MG63 (cell line): Measurements from ENCODE around the gene C16orf86. TPM values are rescaled to one million over a fixed set of nuclear protein-coding genes. Genes with fewer than 3 reads are reported as not detected.

Experiments
- DNase-seq: peaks from one replicate; pipeline ENCODE4 v3.0.0-alpha.2; 2020
- H3K27me3 ChIP-seq: fragments of 250-450 bp; sonication (Bioruptor Pico); 2 replicates; pipeline ENCODE4 v1.5.1; 2020; ENCODE audit warnings: mild to moderate bottlenecking, moderate library complexity
- H3K36me3 ChIP-seq: fragments of 250-450 bp; sonication (Bioruptor Pico); 2 replicates; pipeline ENCODE4 v1.5.1; 2020; ENCODE audit warnings: mild to moderate bottlenecking, moderate library complexity
- H3K4me3 ChIP-seq: fragments of 250-450 bp; sonication (Bioruptor Pico); 2 replicates; pipeline ENCODE4 v1.5.1; 2020; ENCODE audit warnings: mild to moderate bottlenecking, moderate library complexity
- H3K9me3 ChIP-seq: fragments of 250-450 bp; sonication (Bioruptor Pico); 2 replicates; pipeline ENCODE4 v1.5.1; 2020; ENCODE audit warnings: mild to moderate bottlenecking, moderate library complexity
- total RNA-seq: library from RNA; depleted of rRNA; stranded (reverse); fragments of >200 nt; shearing (Covaris generic); gene quantifications from 2 replicates; pipeline ENCODE4 v1.2.3, GENCODE V29; 2014; ENCODE audit warnings: low replicate concordance; rRNA removed

The C16orf86 gene, protein sequence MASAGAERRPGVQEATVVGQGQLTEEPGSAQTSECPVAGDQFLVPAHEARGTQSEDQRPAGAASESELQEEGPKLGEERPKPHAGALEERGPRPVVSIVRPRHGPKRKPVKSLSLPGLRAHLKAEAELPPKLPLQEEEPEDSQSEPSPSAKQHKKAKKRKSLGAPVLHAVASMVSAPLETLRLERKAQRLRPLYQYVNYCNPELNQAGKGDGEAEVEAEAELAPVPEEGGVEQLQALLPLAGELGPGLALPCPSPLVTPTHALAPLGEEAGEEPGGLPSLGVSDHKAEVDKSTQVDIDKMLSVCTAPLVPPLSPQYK
- total RNA-seq, result not detected in 2 replicates

DNA sequence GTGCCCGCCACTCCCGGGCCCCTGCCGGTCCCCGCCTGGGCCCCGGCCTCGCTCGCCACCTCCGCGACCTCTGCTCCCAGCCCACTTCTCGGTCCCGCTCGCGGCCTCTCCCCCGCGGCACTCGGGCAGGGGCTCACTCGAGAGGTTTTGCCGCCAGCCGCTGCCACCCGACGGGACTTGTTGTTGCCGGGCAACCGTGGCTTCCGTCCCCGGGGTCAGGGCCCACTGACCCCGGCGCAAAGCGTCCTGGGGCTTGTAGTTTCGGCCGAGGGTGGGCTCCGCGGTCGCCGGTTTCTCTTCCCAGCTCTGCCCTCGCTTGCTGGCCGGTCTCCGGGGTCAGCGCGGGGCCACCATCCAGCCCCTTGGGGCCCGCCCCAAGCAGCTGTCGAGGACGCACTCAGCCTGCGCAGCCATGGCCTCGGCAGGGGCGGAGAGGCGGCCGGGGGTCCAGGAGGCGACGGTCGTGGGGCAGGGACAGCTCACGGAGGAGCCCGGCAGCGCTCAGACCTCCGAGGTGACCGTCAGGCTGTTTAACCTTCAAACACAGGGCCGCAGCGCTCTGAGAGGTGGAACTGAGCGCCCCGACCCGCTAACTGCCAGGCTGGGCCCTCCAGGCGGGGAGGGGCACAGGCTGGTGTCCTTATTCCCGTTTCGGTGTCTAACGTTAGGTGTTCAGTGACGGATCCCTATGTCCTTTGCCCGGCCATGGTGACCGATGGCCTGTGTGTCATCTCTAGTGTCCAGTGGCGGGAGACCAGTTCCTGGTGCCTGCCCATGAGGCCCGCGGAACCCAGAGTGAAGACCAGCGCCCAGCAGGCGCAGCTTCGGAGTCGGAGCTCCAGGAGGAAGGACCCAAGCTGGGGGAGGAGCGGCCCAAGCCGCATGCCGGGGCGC is at the start of gene C16orf86, which contains the start of gene ENKD1:
TSS of gene C16orf86 (plus strand) at position 256 of the 894 bp plus-strand sequence. CDS start at position 413, 157 bp downstream.
TSS of gene ENKD1 (minus strand) at position 192 of the 894 bp plus-strand sequence. CDS start 308 bp downstream, outside the sequence.
- Histone ChIP-seq H3K36me3 (no peaks in the 10 kb centered on the region), H3K27me3 (no peaks in the 10 kb centered on the region), H3K9me3 (no peaks in the 10 kb centered on the region), H3K4me3 (peak within 1 kb of the TSS; percentile 59)
- DNase-seq, result peak; percentile 66

DNA sequence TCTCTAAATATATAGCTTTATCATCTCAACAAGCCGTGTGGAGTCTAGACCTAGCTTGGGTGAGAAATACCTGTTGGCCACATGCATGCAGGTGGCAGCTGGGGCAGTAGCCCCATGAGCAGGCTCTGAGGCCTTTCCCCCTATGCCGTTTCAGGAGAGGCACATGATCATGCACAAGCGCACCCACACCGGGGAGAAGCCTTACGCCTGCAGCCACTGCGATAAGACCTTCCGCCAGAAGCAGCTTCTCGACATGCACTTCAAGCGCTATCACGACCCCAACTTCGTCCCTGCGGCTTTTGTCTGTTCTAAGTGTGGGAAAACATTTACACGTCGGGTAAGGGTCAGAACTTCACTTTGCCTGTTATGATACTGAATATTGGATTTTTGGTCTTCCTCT is 38.4 kb upstream of the C16orf86 start:
- no peak overlapping the region for H3K4me3 ChIP-seq
- H3K36me3 ChIP-seq, result peaks cover 14% of the 10 kb centered on the region
- no peaks in the 10 kb centered on the region for H3K9me3 ChIP-seq
- no peak for DNase-seq
- H3K27me3 ChIP-seq, result no peaks in the 10 kb centered on the region

DNA sequence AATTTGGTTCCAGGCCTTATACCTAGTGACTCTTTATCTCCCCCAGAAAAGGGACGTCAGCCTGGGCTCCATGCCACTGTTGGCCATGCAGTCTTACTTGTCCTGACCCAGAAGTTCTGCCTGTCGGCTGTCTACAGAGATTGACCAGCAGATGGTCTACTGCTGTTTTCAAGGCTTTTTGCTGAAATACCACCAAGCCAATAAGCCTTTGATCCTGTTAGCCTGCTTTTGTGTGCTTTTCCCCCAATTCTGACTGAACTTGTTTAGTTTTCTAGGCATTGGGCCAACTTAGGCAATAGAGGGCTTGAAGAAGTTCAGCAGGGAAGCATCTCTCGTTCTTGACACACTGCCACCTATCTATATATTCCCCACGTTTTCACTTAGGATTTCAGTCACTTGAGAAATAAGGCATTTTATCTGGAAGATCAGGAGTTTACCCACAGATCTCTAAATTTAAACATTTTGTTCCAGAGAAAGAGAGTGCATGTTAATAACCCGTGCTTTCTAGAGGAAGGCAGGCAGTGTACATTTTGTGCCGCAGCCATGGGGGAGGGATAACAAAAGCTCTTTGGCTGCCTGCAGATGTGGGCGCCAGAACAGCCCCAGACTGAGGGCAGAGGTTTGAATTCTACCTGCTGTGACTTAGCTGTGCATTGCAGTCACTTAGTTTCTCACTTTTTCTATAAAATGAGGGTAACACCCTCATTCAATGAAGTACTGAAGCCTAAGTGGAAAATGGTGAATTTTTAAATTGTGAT is 34.0 kb upstream of the C16orf86 start:
- Histone ChIP-seq H3K4me3 (no peak overlapping the region), H3K27me3 (no peaks in the 10 kb centered on the region), H3K9me3 (no peaks in the 10 kb centered on the region), H3K36me3 (peaks cover 14% of the 10 kb centered on the region)
- no peak for DNase-seq

DNA sequence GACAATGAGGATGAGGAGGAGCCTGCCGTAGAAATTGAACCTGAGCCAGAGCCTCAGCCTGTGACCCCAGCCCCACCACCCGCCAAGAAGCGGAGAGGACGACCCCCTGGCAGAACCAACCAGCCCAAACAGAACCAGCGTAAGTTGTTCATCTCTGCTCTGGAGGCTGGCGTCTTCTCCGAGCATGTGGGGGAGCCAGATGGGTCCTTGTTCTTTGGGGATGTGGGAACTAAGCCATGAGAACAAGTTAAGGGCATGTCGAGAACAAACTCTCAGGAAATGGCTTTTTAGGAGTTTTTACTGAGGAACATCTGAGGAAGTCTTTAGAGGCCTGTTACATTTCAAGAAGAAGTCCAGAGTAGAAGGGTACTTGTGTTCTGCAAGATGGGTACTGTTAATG is 29.9 kb upstream of the C16orf86 start:
- H3K27me3 ChIP-seq, result no peaks in the 10 kb centered on the region
- DNase-seq, result no peak
- H3K9me3 ChIP-seq, result no peaks in the 10 kb centered on the region
- peaks cover 17% of the 10 kb centered on the region for H3K36me3 ChIP-seq
- no peak overlapping the region for H3K4me3 ChIP-seq

DNA sequence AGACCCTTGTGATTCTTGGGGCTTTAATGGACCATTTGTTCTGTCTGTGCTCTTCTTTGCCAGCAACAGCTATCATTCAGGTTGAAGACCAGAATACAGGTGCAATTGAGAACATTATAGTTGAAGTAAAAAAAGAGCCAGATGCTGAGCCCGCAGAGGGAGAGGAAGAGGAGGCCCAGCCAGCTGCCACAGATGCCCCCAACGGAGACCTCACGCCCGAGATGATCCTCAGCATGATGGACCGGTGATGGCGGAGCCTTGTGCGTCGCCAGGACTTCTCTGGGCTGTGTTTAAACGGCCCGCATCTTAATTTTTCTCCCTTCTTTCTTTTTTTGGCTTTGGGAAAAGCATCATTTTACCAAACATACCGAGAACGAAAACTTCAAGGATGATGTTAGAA is 29.0 kb upstream of the C16orf86 start:
- Histone ChIP-seq H3K36me3 (peaks cover 14% of the 10 kb centered on the region), H3K27me3 (no peaks in the 10 kb centered on the region), H3K4me3 (no peak overlapping the region), H3K9me3 (no peaks in the 10 kb centered on the region)
- DNase-seq, result no peak

DNA sequence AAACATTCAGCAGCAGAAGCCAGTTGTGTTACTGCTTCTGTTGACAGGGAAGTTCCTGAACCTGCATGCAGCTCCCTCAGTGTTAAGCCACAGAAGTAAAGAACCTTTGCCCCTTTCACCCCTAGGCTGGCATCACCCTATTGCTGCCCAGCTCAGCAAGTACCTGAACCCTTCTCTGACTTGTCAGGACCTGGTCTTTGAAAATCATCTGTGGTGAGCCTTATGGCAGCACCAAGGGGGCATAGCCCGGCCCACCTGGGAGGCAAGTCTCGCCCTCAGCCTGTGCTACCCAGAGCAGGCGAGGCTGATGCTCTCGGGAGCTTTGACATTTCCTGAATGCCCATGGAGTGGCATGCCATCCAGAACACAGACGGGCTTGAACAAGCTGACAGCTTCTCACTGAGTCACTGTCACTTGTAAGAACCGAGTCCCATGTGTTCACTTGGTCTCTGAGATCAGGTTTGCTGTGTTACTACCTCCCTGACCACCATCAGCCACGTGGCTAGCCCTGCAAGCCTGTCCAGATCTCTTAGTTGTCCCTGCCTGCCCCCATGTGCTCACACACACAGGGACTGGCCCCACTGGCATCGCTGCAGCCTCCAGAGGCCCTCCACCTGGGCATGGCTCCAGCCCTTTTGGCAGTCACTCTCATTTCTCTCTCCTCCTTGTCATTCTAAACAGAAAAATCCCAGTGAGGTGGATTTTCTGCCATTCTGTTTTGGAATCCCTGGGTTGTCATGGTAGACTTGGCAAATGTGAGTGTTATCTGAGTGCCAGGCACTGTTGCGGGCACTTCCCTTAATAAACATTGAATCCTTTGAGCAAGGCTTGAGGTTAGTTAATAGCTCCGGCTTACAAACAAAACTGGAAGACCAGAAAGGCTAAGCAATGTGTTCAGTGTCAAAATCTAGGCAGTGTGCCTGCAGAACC is 24.6 kb upstream of the C16orf86 start:
- DNase-seq, result peak; percentile 84
- H3K9me3 ChIP-seq, result no peaks in the 10 kb centered on the region

DNA sequence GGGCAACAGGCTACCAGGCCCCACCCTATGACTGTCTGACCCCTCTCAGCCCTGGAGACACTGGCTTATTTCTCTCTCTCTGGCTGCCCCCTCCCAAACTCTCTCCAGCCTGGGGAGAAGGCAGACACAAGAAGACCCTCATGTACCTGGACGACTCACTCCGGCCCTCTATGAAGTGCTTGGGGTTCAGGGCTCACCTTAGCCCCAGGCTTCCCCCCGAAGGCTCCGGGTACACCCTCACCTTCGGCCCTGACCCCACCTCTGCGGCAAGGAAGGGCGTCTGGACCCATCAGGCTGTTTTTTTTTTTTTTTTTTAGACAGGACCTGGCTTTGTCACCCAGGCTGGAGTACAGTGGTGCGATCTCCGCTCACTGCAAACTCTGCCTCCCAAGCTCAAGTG is 22.6 kb upstream of the C16orf86 start:
- no peak for DNase-seq
- Histone ChIP-seq H3K27me3 (no peaks in the 10 kb centered on the region), H3K4me3 (no peak overlapping the region), H3K9me3 (no peaks in the 10 kb centered on the region), H3K36me3 (peaks cover under 1% of the 10 kb centered on the region; the same call in 1 of the 2 replicates)

More for the DNA sequence above, 24.6 kb upstream of the C16orf86 start:
- Histone ChIP-seq H3K36me3 (peaks cover 10% of the 10 kb centered on the region), H3K4me3 (no peak overlapping the region), H3K27me3 (no peaks in the 10 kb centered on the region)

DNA sequence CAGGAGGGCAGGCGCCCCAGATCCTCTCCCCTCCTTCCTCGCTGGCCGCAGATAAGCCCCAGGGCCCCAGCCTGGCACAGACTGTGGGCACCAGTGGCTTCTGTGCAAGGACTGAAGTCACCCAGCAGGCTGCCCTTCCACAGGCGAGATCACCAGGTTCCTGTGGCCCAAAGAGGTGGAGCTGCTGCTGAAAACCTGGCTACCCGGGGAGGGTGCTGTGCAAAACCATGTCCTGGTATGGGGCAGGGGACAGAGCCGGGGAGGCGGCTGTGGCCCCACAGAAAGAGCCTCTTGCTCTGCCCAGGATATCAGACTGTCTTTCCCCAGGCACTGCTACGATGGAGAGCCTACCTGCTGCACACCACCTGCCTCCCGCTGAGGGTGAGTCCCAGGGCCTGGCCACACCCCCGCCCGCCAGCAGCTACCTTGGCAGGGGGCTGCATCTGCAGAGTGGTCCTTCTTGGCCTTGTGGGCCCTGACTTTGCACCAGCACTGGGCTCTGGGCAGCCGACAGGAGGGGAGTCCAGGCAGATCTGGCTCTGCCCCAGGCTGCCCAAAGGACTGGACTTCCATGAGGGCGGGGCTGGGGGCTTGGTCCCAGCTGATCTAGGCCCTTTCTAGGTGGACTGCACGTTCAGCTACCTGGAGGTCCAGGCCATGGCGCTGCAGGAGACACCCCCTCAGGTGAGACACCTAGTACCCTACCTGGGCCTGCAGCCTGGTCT is 21.1 kb upstream of the C16orf86 start:
- no peaks in the 10 kb centered on the region for H3K9me3 ChIP-seq
- DNase-seq, result no peak
- H3K27me3 ChIP-seq, result no peaks in the 10 kb centered on the region
- no peaks in the 10 kb centered on the region for H3K36me3 ChIP-seq
- no peak overlapping the region for H3K4me3 ChIP-seq

DNA sequence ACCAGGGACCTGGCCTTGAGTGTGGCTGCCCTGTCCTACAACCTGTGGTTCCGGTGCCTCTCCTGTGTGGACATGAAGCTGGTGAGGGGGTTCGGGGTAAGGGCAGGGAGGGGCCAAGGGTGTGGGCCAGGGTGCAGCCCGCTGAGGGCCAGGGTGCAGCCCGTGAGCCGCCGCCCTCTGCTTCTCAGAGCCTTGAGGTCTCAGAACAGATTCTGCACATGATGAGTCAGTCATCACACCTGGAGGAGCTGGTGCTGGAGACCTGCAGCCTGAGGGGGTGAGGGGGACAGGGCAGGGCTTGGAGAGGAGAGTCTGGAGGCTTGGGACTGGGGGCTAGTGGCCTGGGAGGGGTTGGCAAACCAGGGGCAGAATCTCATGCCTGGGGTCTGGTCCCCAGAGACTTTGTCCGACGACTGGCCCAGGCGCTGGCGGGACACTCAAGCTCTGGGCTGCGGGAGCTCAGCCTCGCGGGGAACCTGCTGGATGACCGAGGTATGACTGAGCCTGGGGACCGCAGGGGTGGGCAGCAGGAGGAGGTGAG is 19.4 kb upstream of the C16orf86 start:
- DNase-seq, result no peak
- Histone ChIP-seq H3K9me3 (no peaks in the 10 kb centered on the region), H3K4me3 (no peak overlapping the region), H3K36me3 (no peaks in the 10 kb centered on the region), H3K27me3 (no peaks in the 10 kb centered on the region)

DNA sequence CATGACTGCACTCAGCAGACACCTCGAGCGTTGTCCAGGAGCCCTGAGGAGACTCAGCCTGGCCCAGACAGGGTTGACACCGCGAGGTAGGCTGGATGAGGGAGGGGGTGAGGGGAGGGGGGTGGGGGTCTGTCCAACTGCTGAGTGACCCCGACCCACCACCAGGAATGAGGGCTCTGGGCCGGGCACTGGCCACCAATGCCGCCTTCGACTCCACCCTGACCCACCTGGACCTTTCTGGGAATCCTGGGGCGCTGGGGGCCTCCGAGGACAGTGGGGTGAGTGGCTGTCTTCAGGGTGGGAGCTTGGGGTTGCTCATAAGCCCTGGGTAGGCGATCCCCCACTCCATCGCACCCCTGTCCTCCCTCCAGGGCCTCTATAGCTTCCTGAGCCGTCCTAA is 18.9 kb upstream of the C16orf86 start:
- Histone ChIP-seq H3K9me3 (no peaks in the 10 kb centered on the region), H3K36me3 (no peaks in the 10 kb centered on the region), H3K27me3 (no peaks in the 10 kb centered on the region), H3K4me3 (no peak overlapping the region)
- no peak for DNase-seq

DNA sequence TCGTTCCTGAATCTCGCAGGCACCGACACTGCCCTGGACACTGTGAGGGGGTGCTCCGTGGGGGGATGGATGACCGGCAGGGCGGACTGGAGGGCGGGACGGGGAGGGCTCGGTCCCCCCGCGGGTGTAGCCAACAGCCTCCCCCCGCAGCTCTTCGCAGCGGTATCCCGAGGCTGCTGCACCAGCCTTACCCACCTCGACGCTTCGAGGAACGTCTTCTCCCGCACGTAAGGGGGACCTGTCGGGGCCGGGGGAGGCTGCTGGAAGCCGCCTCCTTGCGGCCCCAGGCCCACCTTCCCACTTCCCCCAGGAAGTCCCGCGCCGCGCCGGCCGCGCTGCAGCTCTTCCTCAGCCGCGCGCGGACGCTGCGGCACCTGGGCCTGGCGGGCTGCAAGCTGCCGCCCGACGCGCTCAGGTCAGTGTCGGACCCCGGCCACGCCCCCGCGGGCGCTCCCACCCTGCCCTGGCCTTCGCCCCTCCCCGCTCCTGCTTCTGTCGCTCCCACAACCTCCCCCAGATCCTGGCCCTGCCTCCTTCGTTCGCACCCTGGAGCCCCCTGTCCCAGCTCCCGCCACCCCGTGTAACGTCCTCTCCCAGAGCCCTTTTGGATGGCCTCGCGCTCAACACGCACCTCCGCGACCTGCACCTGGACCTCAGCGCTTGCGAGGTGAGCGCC is 18.4 kb upstream of the C16orf86 start:
- H3K36me3 ChIP-seq, result no peaks in the 10 kb centered on the region
- no peak overlapping the region for H3K4me3 ChIP-seq
- DNase-seq, result no peak
- no peaks in the 10 kb centered on the region for H3K27me3 ChIP-seq
- H3K9me3 ChIP-seq, result no peaks in the 10 kb centered on the region

DNA sequence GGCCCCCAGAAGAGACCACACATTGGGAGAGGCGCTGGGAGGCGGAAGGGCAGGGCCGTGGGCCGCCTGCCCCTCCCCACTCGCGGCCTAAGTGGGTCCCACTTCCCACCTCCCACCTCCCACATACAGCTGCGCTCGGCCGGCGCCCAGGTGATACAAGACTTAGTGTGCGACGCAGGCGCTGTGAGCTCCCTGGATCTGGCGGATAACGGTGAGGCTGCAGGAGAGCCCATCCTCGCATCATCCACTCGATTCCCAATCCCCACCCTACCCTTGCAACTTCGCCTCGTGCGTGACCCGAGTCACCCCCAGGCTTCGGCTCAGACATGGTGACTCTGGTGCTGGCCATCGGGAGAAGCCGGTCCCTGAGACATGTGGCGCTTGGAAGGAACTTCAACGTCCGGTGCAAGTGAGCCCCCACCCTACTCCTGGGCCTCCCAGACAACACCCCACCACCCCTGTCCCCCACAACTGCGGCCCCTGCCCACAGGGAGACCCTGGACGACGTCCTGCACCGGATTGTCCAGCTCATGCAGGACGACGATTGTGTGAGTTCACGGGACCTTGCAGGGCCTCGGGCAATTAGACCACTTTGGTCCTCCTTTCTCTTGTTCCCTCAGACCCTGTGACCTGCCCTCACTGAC is 17.7 kb upstream of the C16orf86 start:
- Histone ChIP-seq H3K4me3 (no peak overlapping the region), H3K9me3 (no peaks in the 10 kb centered on the region), H3K27me3 (no peaks in the 10 kb centered on the region), H3K36me3 (no peaks in the 10 kb centered on the region)
- DNase-seq, result no peak

DNA sequence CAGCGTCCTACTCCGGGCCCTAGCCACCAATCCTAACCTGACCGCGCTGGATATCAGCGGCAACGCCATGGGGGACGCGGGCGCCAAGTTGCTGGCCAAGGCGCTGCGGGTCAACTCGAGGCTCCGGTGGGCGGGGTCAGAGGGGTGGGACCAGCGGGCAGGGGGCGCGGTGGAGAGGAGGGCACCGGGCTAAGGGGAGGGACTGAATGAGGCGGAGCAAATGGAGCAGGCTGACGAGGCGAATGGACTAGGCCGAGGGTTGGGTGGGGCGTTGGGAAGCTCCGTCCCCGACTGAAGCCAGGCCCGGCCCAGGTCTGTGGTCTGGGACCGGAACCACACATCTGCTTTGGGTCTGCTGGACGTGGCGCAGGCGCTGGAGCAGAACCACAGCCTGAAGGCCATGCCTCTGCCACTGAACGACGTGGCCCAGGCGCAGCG is 17.1 kb upstream of the C16orf86 start:
- no peaks in the 10 kb centered on the region for H3K9me3 ChIP-seq
- H3K4me3 ChIP-seq, result no peak overlapping the region
- no peaks in the 10 kb centered on the region for H3K27me3 ChIP-seq
- no peak for DNase-seq
- no peaks in the 10 kb centered on the region for H3K36me3 ChIP-seq

DNA sequence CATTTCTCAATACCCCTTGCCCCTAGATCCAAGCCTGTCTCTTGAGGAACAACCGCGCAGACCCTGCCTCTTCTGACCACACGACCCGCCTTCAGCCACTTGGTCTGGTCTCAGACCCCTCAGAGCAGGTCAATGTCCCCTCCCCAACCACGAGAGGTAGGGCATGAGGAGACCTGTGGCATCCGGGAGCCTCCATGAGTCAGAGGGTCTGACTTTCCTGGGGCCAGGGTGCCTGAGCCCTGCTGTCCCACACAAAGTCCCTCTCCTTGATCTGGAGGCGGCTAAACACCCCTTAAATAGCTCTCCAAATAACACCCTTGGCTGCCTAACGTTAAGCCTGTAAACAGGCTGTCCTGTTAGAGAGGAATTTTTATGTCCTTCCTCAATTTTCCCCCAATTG is 16.6 kb upstream of the C16orf86 start:
- Histone ChIP-seq H3K36me3 (no peaks in the 10 kb centered on the region), H3K4me3 (no peak overlapping the region), H3K9me3 (no peaks in the 10 kb centered on the region), H3K27me3 (no peaks in the 10 kb centered on the region)
- no peak for DNase-seq
